DOHH2 (cell line): ENCODE measurements around the gene ACTRT2.

Experiments
- H3F3A ChIP-seq: fragments of 200-600 bp; sonication (generic), shearing (Covaris generic); 2 replicates; pipeline ENCODE4 v1.6.0; 2016; ENCODE audit warnings: antibody characterized with exemption, mild to moderate bottlenecking; ENCODE audit not compliant: control insufficient read depth, insufficient read depth
- H3K27ac ChIP-seq: fragments of 200-600 bp; sonication (generic); 2 replicates; pipeline ENCODE4 v1.5.1; 2014; ENCODE audit warnings: low read depth, mild to moderate bottlenecking, low read length, moderate library complexity
- H3K27me3 ChIP-seq: fragments of 200-600 bp; sonication (generic); 2 replicates; pipeline ENCODE4 v1.6.1; 2014; ENCODE audit warnings: mild to moderate bottlenecking, low read length, mixed read lengths; ENCODE audit not compliant: control insufficient read depth
- H3K36me3 ChIP-seq: fragments of 200-600 bp; sonication (generic); 2 replicates; pipeline ENCODE4 v1.6.1; 2014; ENCODE audit warnings: mild to moderate bottlenecking, low read length, moderate library complexity, mixed read lengths; ENCODE audit not compliant: control insufficient read depth
- H3K4me1 ChIP-seq: fragments of 200-600 bp; sonication (generic); 2 replicates; pipeline ENCODE4 v1.6.1; 2014; ENCODE audit warnings: mild to moderate bottlenecking, low read length, mixed read lengths; ENCODE audit not compliant: control insufficient read depth
- H3K4me2 ChIP-seq: fragments of 200-600 bp; sonication (generic); 2 replicates; pipeline ENCODE4 v1.6.0; 2014; ENCODE audit warnings: mild to moderate bottlenecking, low read length, moderate library complexity
- H3K4me3 ChIP-seq: fragments of 200-600 bp; sonication (generic); 2 replicates; pipeline ENCODE4 v1.5.1; 2014; ENCODE audit warnings: mild to moderate bottlenecking, low read length, mixed read lengths
- H3K79me2 ChIP-seq: fragments of 200-600 bp; sonication (generic); 2 replicates; pipeline ENCODE4 v1.6.1; 2014; ENCODE audit warnings: mild to moderate bottlenecking, low read length, mixed read lengths; ENCODE audit not compliant: control insufficient read depth
- H3K9me2 ChIP-seq: fragments of 200-600 bp; sonication (generic); replicated peaks from 2 replicates; pipeline ENCODE4 v1.6.1; 2014; ENCODE audit warnings: mild to moderate bottlenecking, low read length, mixed read lengths; ENCODE audit not compliant: control insufficient read depth
- H3K9me3 ChIP-seq: fragments of 200-600 bp; sonication (generic); 2 replicates; pipeline ENCODE4 v1.6.1; 2014; ENCODE audit warnings: antibody characterized with exemption, low read length, mixed read lengths; ENCODE audit not compliant: control insufficient read depth, insufficient read depth
- H4K20me1 ChIP-seq: fragments of 200-600 bp; sonication (generic); 2 replicates; pipeline ENCODE4 v1.6.0; 2014; ENCODE audit warnings: low read depth, mild to moderate bottlenecking, antibody characterized with exemption, low read length, moderate library complexity; ENCODE audit not compliant: control insufficient read depth, insufficient read depth
- EZH2phosphoT487 ChIP-seq: fragments of 200-600 bp; sonication (generic); IDR thresholded peaks from 2 replicates; pipeline ENCODE4 v1.6.1; 2017; ENCODE audit warnings: borderline replicate concordance, mild to moderate bottlenecking, antibody characterized with exemption, low read length, moderate library complexity, mixed read lengths
- TF ChIP-seq, protein P1 (sequence below): fragments of 200-600 bp; sonication (generic); IDR thresholded peaks from one replicate; pipeline ENCODE4 v1.5.1; 2014; ENCODE audit warnings: antibody characterized with exemption, mild to moderate bottlenecking, low read depth, low read length; ENCODE audit not compliant: poor library complexity, severe bottlenecking

Gene ACTRT2

DNA sequence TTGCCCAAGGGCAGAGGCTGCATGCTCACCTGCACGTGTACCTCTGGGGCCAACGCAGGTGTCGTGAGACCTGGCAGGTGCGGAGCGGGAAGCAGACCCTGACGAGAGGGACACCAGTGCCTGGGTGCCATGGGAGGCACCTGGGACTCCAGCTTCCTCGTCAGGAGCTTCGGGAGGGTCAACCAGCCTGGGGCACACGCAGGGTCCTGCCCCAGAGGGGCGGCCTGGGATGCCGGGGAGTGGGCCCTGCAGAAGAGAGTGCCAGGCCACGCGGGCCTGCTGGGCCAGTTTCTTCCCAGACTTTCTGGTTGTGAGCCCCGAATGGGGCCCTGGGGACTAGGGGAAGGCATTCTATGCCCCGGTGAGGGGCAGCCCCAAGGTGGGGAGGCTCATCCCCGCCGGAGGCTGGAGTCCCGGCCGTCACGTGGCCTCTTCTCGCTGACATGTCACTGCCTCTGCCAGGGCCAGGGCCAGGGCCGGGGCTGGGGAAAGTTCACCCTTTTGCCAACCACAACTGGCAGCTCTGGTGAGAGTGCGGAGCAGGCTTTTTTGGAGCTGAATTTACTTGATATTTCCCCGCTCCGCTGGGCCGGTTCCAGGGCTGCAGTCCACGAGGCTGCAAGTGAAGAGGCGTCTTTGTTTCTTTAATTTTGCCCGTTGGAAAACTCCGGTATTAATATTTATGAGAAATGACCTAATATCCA is 38.5 kb upstream of the ACTRT2 start:
- Histone ChIP-seq H3K4me1 (no peaks in the 10 kb centered on the region), H3K27ac (no peak overlapping the region), H3K79me2 (no peaks in the 10 kb centered on the region), H3K27me3 (no peaks in the 10 kb centered on the region), H3K4me2 (no peak overlapping the region), H4K20me1 (no peaks in the 10 kb centered on the region), H3K9me3 (no peaks in the 10 kb centered on the region), H3K4me3 (no peak overlapping the region), H3K36me3 (no peaks in the 10 kb centered on the region), H3F3A (no peaks in the 10 kb centered on the region), H3K9me2 (no peaks in the 10 kb centered on the region)
- TF ChIP-seq EZH2phosphoT487, result no peak
- TF ChIP-seq, protein P1, sequence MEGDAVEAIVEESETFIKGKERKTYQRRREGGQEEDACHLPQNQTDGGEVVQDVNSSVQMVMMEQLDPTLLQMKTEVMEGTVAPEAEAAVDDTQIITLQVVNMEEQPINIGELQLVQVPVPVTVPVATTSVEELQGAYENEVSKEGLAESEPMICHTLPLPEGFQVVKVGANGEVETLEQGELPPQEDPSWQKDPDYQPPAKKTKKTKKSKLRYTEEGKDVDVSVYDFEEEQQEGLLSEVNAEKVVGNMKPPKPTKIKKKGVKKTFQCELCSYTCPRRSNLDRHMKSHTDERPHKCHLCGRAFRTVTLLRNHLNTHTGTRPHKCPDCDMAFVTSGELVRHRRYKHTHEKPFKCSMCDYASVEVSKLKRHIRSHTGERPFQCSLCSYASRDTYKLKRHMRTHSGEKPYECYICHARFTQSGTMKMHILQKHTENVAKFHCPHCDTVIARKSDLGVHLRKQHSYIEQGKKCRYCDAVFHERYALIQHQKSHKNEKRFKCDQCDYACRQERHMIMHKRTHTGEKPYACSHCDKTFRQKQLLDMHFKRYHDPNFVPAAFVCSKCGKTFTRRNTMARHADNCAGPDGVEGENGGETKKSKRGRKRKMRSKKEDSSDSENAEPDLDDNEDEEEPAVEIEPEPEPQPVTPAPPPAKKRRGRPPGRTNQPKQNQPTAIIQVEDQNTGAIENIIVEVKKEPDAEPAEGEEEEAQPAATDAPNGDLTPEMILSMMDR, result no peak

DNA sequence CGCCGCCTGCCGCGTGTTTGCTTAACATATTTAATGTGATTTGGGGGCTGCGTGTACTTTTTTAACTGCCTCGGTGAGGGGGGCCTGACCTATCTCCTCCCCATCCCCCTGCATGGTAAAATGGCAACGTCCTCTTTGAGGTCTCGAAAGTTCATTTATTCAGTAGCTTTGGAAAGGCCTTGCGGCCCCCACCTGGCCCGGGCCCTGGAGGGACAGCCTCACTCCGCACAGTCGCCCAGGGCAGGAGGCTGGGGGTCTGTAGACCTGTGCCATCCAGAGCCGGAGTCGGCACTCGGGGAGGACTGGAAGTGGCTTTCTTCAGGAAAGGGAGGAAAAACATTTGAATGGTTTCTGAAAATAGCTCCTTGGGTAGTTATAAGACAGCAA is 38.0 kb upstream of the ACTRT2 start:
- Histone ChIP-seq H3K4me2 (no peak overlapping the region), H3K9me3 (no peaks in the 10 kb centered on the region), H3K36me3 (no peaks in the 10 kb centered on the region), H3K27me3 (no peaks in the 10 kb centered on the region), H3K27ac (no peak overlapping the region), H3K4me3 (no peak overlapping the region), H3K9me2 (no peaks in the 10 kb centered on the region), H3K79me2 (no peaks in the 10 kb centered on the region), H4K20me1 (no peaks in the 10 kb centered on the region), H3K4me1 (no peaks in the 10 kb centered on the region), H3F3A (no peaks in the 10 kb centered on the region)
- no peak for TF ChIP-seq EZH2phosphoT487
- TF ChIP-seq, protein P1, result no peak

DNA sequence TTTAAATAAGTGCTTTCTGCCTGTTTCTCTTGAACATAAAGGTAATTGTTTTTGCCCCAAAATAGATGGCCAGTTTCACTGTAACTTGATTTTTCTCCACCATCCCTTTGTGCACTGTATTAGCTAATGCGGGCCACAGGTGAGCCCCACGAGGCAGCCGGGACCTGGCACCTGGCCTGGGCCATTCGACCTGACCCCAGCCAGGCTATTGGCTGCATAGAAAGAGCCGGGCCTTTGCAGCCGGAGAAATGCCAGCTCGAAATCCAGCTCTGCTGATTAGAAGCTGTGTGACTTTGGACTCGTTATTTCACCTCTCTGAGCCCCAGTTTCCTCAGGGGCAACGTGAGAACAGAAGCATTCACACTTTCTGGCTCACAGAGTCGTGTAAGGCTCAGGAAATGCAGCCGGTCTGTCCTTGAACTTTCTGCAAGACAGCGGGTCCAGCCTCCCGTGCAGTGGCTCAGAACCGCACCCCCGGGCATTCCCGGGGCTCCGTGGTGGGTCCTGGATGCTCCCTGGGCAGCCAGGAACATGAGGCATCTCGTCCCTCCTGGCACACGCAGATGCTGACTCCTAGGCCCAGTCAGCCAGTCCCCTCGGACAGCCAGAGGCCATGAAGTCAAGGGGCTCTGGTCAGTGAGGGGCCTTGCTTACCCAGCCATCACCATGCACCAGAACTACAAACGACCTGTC is 37.4 kb upstream of the ACTRT2 start:
- no peaks in the 10 kb centered on the region for H3K36me3 ChIP-seq
- no peaks in the 10 kb centered on the region for H3F3A ChIP-seq

More for the DNA sequence above, 37.4 kb upstream of the ACTRT2 start:
- Histone ChIP-seq H3K27ac (no peak overlapping the region), H3K9me2 (no peaks in the 10 kb centered on the region), H3K9me3 (no peaks in the 10 kb centered on the region), H3K4me1 (no peaks in the 10 kb centered on the region), H3K27me3 (no peaks in the 10 kb centered on the region), H3K4me2 (no peak overlapping the region), H3K79me2 (no peaks in the 10 kb centered on the region), H4K20me1 (no peaks in the 10 kb centered on the region), H3K4me3 (no peak overlapping the region)
- TF ChIP-seq, protein P1, result no peak
- no peak for TF ChIP-seq EZH2phosphoT487
